Measurements from ENCODE around the gene IRF7.

DNA sequence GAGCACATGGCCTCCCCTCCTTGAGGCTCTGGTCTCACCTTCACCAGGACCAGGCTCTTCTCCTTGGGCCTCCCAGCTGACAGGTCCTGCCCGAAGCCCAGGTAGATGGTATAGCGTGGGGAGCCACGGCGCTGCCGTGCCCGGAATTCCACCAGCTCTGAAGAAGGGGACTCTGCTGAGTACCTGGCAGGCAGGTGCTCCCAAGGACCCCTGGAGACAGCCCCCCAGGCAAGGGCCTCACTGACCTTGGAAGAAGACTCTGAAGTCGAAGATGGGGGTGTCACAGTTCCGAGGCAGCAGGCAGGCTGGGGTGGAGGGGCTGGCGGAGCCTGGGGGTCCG, 2.8 kb downstream of the IRF7 start:
- TF ChIP-seq CTCF (conservative IDR thresholded peaks at IDR 0.05; ENCODE audit: low read depth, low read length) (no peak), EZH2 (IDR thresholded peaks at IDR 0.05; ENCODE audit: borderline replicate concordance, low read depth, low read length, poor library complexity, severe bottlenecking) (no peak)

Data from A673 (cell line).